NOMO-1 treated with dmso at 0.1 percent for 144 hours (cell line): Measurements from ENCODE around the gene ERGIC1.
"Not testable (repeated sequence)": the region's sequence is repeated elsewhere in the genome, so short reads cannot be mapped to it uniquely, and the experiment has no call there.

Source experiments
- DNase-seq: peaks from one replicate; lab custom pipeline; 2025; ENCODE audit not compliant: unreplicated experiment; lab: John Stamatoyannopoulos, UW

Gene ERGIC1

DNA sequence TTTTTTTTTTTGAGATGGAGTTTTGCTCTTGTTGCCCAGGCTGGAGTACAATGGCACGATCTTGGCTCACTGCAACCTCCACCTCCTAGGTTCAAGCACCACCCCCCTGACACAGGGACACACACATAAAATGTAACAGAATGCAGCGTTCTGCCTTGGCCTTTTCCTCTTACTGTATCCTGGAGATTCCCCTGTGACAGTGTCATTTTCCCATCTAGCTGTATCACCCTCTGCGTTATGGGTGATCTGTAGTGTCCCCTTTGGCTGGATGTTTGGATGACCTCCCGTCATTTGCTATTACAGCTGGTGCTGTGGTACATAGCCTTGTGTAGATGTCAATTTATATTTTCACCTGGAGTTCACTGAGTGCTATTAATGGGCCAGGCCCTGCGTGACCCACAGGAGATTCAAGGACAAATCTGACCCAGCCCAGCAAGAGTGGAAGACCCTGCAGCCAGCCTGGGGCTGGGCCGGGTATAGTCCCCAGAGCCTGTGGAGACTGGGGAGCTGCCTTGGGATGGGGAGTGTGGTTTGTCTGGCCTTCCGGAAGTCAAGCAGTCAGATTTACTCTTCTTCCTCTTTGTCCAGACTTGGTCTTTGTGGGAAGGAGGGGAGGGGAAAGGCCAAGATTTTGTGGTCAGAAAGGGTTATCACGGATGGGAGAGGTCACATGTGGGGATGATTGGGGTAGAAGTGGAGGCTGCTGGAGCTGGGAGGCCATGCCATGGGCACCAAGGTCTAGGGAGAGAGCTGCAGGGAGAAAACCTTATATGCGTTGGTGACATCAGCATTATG, 43.6 kb downstream of the ERGIC1 start:
- no peak for DNase-seq

DNA sequence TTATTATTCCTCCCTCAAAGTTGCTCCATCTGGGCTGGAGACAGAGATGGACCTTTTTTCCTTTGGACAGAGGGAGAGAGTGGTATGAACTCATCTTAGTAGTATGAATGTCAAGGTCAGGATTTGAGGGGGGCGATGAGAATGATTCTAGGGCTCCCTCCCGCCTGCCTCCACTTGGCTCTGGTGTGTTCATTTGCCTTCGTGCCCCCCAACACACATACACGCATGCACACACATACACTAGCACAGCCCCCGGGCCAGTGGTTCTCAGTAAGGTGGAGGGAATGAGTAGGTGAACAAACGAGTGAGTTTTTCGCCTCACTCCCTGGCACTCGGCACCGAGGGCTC, 44.5 kb downstream of the ERGIC1 start:
- no peak for DNase-seq

DNA sequence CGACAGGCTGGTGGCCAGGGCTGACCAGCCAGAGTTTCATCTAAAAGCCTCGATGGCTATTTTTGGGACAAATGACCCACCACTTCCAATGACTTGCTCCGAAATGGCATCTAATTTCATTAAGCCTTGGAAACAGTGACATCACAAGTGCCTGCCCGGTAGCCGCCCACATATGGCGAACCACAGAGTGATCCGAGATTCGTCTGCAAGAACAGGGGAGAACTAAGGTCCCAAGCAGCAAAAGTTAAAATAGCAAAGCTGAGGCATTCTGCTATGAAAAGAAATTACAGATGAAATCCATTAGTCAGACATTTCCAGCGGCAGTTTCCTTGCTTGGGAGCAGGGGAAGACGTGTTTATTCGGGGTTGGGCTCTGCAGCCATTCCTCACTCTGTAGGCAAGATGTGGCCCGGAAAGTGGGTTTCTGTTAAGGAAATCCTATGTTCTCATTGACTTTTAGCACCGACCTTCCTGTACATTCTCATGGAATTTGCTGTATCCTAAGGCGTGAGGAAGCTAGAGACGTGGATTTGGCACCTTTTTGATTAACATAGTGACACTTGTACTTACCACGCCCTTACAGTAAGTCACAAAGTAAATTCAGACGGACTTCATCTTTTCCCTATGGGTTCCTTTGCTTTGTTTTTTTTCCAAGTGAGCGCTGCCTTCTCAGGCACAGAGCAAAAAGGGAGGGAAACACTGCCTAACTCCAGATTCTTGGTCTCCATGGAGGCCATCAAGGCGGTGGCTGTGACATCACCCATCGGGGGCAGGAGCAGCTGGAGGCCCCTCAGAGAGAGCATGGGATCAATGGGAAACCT, 45.1 kb downstream of the ERGIC1 start:
- no peak for DNase-seq

DNA sequence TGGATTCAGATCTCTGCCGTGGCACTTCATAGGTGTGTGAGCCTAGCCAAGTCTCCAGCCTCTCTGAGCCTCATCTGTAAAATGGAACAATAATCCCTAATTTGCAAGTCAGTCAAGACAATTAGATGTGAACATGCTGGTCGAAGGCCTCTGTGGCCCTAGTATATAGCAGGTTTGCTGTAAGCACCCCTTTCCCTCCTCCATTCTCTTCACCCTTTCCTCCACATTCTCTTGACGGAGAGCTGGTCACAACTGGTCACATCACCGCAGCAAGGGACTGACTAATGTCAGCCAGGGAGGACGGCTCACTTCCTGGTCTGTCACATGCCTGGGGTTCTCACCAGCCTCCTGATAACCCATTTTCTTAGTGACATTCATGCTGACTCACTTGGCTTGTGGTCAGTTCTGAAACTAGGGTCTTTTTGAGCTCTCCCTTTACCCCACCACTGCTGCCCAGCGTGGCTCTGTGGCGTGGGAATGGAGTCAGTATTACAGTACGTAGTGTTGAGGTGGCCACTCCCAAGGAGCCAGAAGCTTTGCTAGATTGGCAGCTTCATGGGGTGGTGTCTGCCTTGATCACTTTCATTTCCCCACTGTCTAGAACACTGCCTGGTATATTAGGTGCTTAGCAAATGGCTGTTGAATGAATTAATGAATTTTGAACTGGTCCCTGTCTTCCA, 47.8 kb downstream of the ERGIC1 start:
- DNase-seq: peak; percentile 15

DNA sequence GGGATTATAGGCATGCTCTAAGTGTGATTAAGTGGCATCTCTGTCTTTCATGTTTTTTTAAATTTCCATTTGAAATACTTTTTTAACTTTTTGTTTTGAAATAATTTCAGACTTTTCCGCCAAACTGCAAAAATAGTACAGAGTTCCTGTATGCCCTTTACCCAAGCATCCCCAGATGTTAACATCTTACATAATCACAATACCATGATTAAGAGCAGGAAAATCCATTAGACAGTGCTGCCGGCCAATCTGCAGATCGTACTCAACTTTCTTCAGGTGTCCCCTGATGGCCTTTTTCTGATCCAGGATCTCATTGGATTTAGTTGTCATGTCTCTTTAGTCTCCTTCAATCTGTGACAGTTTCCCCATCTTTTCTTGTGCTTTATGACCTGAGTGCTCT, 49.0 kb downstream of the ERGIC1 start:
- DNase-seq: no peak

DNA sequence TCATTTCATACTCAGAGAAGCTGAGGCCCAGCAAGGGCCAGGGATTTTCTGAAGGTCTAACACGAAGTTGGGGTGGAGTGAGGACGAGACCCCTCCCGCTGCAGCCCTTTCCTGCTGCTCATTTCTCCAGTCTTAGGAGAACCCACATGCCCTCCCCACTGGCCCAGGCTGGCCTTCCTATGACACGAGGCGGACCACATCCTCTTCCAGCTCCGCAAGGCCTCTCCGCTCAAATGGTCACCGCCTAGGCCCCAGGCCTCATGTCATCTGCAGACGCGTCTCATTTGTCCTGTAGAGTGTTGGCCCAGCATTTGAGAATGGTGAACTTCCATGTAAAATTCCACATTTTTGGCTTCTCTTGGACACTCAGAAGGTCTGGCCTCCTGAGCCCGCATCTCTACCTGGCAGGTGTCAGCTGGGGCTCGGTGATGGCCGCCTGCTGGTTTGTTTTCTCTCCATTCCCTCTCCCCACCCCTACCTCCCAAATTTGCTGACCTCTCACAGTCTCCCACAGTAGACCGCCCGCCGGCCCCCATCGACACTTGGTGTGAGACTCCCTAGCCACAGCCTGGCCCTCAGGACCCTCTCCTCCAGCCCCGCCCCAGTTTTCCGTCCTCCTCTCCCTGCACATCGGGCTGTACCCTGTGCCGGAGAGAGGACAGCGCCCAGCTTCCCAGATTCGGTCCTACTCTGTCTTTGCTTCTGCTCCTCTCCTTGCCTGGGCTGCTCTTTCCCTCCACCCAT, 51.7 kb downstream of the ERGIC1 start:
- no peak for DNase-seq

DNA sequence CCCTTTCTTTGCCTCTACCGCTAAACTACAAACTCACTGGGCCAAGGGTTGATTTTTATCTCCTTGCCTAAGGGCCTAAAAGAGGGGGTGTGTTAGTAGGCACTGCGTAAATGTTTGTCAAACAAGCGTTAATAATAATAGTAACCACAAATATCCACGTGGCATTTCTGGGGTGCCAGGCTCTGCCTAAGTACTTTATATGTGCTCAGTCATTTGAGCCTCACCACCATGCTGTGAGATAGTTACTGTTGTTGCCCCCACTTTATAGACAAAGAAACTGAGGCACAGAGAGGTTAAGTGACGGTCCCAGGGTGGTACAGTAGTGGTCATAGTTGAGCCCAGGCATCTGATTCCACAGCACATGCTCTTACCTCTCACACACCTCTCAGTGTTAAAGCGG, 52.4 kb downstream of the ERGIC1 start:
- no peak for DNase-seq

DNA sequence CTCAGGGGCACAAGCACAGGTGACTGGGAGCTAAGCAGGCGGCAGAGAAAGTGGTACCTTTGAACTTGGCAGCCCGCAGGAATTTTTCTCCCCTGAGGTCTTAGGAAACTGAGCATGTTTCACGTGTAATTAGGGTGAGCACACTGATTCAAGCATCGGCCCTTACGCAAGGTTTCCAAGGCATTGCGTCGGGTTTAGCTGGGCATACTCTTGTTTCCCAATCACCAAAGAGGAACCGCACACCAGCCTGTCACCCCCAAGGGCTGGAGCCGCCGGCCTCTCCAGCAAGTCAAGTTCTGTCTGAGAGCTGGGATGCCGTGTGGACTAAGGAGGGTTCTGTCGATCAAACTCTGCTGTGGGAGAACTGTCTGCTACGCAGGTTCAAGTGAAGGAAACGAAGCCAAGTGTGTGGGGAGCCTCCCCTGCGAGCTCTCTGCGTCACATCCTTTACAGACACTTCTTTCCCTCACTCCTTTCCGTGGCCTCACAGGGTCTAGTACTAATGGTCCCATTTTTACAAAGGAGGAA, 53.0 kb downstream of the ERGIC1 start:
- peak; percentile 94 for DNase-seq

DNA sequence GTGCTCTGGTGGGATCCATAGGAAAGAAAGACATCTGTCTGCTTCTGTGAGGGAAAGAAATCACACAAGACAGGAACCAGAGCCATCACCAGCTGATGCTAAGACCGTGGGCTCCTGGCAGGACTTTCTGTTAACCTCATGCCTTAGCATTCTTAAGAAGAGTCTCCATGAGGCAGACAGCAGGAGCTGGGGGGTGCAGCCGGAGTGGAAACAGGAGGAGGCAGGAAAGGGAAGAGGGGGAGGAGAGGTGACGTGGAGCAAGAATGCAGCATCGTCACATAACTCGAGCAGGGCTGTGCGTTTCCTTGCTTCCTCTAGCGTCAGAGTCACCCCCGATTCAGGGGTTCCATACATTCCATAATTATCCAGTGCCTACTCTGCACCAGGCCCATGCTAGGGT, 53.6 kb downstream of the ERGIC1 start:
- no peak for DNase-seq

DNA sequence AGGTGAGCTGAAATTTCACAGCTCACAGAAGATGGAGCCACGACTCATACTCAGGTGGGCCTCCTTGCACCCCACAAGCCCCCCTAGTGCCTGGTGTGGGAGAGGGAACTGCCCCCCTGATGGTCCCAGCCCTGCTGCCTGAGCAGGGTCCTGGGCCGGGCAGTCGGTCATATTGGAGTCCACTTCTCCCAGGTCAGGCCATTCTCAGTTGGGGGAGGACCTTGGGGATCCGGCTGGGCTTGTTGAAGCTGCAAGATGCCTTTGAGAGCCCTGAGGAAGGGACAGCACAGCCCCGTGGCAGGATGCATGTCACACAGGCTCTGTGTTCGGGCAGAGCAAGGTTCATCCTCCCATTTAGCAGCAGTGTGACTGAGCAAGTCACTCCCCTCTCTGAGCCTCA, 56.6 kb downstream of the ERGIC1 start:
- no peak for DNase-seq

DNA sequence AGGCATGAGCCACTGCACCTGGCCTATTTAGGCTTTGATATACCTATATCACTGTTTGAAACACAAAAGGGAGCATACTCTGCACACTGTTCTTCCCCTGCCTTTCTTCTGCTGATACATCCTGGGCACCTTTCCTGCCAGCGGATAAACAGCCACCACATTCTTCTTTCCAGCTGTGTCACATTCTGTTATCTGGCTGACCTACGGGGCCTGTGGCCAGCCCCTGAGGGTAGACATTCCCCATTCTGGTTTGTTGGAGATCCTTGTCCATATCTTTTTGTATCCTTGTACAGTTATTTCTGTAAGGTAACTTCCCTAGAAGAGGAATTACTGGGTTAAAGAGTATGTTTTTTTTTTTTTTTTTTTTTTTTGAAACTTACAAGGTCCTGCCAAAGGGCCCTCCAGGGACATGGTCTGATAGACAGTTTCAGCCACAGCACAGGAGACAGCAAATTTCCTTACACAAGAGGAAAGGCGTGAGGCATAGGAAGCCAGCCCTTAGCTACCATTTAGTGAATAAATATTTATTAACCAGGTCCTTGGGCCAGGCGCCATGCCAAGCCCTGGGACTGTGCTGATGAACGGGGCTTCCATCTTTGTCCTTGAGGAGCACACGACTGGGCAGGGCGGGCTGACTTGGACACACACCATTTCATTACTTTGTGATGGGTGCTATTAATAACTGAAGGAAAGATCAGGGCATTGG, 57.8 kb downstream of the ERGIC1 start:
- no peak for DNase-seq

DNA sequence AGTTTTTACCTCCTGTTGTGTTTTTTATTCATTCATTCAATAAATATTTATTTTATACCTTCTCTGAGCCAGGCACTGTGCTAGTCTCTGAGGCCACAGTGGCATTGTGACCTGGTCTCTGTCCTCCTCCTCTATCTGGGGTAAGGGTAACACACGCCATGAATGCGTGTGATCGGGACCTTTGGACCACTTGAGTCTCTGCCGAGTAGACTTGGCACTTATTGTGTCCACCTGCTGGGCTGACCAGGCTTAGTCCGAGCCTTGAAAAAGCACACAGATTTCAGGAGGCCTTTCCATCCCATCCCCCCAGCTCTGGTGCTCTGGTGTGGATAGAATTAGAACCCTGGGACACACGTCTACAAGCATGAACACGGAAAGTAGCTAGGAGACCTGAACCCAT, 58.7 kb downstream of the ERGIC1 start:
- DNase-seq: no peak

DNA sequence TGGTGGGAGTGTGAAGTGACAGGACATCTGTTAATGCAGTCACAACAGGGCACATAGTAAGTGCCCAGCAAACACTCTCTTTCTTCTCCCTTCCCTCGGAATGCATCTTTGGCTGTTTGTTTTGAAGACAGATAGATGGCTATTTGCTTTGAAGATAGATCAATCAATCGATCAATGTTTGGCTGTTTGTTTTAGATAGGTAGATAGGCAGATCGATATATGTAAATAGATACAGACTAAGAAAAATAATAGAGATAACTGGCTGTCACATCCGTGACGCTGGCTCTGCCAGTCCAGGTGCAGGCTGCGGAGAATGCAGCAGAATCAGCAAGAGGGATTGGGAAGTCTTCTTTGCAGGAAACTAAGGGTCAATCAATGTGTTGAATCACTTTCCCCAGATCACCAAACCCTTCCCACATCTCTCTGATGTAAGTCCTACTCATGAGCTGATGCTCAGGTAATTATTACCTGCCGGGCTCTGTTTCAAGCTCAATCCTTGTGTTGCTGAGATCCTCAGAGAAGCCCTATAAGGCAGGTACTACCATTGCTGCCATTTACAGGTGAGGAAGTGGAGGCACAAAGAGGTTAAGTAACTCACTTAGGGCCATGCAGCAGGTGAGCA, 60.8 kb downstream of the ERGIC1 start:
- no peak for DNase-seq

DNA sequence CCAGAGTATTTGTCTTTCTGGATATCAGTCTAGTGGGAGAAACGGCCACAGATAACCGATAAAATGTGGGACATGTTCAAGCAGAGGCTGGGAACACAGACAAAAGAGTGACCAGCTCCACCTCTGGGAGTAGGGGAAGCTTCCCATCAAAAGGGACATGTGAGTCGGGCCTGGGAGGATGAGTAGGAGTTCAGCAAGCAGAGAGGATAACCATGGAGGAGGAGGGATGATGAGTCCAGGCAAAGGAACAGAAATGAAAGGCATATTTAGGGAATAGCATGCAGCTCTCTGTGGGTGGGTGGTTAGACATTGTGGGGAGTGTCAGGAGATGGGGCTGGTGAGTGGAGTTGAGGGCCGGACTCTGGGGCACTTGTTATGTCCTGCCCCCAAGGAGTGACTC, 61.5 kb downstream of the ERGIC1 start:
- DNase-seq: no peak

DNA sequence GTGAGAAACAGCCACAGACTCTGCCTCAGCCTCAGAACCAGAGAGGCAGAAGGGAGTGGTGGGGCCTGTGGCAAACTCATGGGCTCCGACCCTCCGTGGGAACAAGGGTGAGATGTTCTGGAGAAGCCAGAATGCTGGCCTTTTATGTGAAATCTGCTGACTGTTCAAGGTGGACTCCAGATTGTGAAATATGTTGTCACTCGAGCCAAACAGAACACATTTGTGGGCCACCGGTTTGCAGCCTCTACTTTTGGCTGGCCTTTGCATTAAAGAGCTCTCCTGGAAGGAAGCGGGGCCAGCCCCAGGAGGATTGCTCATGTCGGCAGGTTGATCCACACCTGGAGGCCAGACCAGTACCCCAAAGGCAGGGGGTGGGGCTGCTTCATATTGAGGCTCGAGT, 62.4 kb downstream of the ERGIC1 start:
- no peak for DNase-seq

DNA sequence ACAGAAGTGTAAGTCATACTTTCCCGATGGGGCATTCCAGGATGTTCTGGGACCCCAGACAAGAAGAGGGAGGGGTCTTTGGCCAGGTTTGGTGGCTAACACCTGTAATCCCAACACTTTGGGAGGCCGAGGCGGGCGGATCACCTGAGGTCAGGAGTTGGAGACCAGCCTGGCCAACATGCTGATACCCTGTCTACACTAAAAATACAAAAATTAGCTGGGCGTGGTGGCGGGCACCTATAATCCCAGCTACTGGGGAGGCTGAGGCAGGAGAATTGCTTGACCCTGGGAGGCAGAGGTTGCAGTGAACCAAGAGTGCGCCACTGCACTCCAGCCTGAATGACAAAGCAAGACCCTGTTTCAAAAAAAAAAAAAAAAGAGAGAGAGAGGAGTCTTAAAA, 63.0 kb downstream of the ERGIC1 start:
- DNase-seq: not testable (repeated sequence)

DNA sequence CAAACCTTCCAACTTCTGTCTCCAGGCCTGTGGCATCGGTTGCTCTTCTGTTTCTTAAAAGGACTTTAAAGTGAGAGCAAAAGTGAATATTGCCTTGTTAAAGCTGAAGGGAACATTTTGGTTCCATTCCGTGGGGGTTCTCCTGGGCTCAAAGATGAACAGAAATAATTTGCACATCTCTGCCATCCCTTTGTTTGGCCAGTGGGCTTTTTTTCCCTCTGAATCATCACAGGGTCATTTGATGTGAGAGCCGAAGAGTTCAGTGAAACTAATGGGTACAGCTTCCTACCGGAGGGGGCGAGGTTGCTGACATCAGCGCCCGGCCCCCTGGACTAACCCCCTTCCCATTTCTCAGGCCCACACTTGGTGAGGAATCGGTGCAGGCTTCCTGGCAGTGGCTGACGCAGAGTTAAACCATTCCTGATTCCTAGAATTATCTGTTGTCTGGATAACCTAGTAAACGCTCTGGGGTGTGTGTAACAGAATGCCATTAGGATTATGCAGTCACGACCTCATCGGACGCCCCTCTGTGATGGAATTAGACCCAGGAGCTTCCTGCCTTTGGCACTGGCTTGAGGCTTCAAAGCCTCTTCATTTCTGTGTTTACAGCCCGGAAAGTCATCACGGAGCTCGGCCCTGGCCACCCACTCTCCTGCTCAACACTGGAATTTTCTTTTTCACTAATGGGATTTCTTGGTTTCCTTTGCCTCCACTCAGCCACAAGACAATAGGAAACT, 63.6 kb downstream of the ERGIC1 start:
- DNase-seq: no peak

DNA sequence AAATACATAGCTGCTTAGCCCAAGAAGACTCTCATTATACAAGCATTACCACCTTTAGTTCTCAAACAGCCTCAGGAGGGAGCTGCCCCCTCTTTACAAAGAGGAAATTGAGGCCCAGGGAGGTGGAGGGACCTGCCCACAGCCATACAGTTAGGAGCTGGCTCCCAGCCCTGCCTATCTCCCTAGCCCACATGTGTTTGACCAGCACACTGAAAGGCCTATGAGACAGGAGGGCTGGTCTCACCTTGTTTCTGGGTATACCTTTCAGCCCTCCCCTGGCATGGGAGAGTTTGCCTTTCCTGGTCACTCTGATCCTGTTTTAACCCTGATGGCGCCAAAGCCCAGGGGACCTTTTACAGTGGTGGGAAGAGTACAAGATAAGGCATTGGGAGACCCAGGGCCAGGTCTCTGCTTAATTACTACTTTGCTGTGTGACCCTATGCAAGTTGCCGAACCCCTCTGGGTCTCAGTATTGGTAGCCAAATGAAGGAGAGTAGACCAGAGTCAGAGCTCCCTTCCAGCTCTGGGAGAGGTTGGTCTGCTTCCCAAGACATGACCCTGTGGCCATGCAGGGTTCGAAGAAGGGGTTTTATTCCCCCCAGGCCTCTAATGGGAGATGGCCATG, 64.3 kb downstream of the ERGIC1 start:
- DNase-seq: no peak

DNA sequence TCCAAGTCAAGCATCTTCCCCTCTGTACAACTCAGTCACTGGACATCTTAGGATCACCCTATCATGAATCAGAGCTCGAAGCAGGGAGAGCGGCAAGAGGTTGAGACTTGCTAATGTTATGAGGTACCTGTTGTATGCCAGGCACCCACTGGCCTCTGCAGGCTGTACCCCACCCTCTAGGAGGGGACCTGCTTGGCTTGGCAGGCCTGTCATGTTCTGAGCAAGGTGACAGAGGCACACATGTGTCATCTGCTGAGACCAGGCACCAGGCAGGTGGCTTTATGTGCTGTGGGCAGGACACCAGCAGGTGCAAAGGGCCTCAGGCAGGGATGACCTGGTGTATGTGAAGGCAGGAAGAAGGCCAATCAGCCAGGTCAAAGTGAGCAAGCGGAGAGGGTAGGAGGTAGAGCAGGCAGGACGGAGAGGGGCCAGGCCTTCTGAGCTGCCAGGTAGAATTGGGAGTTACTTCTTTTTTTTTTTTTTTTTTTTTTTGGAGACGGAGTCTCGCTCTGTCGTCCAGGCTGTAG, 64.9 kb downstream of the ERGIC1 start:
- DNase-seq: no peak
